HG03439 (cell line): Measurements from ENCODE around the gene CABLES2.

ENCODE experiments used
- ATAC-seq: cut with Tn5 transposase; IDR thresholded peaks from one replicate; pipeline ENCODE4 v1.9.1; 2021; ENCODE audit warnings: mild to moderate bottlenecking, moderate library complexity; ENCODE audit not compliant: unreplicated experiment

The CABLES2 gene

DNA sequence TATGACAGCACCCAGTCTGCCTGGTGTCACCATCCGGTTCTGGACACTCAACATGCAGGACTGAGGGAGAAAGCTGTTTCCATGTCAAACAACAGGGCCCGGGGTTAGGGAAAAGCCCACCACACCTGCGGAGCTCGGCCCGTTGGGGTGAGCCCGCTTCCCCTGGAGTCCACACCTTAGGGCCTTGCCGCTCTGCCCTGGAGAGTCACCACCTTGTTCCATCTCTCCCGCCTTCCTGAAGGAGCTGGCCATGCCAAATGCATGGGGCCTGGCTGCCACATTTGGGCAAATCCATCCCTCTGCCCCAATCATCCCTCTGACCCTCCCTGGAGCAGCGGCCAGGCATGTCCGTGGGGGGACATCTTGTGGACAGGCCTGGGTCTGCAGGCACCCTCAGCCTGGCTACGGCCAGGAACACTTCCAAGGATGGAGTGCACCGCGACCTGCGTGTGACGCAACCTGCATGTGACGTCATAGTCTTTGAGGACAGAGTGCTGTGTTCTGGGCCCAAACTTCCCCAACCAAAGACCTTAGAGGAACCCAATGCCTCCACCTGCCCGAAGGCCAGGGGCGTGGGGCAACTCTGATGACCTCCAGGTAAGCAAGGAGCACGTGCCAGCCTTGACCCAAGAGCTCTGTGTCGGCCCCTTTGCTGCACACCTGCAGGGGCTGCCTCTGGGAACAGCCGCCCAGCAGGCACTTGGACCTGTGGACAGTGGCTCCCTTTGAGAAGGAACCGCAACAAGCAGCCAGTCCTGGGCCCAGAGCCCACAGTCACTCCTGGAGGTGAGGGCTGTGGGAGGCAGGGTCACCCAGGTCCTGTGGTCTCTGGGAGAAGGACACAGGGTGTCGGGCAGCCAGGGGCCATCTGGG lies 1.7 kb downstream of the CABLES2 start:
- no peak for ATAC-seq

- no peak for ATAC-seq
Measured at GRCh38 chr20:62404761-62405107, 2.4 kb downstream of the CABLES2 start.

- ATAC-seq, result no peak
Measured at GRCh38 chr20:62404112-62404665, 2.9 kb downstream of the CABLES2 start.

DNA sequence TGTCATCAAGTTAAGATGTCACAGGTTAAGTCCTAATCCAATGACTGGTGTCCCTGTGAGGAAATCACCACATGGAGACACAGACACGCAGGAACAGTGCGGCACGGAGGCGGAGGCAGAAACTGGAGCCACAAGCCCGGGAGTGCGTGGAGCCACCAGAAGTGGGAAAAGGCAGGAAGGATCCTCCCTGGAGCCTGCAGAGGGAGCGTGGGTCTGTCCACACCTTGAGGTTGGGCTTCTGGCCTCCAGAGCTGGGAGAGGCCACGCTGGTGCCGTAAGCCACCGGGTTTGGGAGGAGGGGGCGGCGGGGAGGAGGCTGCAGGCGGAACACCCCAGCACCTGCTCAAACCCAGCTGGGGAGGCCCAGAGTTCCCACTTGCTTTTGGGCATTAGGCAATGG lies 3.8 kb downstream of the CABLES2 start:
- no peak for ATAC-seq

DNA sequence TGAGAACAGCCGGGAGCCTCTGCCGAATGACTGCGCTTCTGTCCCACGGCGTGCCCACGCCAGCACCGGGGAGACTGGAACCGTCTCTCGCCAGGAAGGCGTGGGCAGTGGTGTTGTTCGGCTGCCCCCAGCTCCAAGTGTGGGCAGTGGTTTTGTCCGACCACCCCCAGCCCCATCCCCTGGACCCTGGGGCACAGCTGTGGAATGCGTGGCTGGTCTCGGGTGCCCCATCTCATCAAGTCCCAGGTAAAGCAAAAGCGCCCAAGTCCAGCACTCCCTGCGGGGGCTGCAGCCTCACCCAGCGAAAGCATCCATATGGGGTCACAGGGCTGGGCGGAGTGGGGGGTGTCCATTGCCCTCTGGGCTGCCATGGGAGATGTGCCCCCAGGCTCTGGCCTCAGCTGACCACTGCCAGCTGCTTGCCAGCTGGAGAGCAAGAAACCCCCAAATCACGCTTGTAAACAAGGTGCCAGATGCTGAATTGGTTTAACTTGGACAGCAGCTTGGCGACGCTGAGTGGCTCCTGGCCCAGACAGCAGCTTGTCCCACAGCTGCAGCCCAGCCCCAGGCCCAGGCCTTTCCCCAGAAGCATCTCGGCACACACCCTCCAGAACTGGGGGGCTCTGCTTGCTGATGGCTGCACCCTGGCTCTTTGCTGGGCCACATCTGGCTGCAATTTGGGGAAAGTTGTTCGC lies 4.5 kb downstream of the CABLES2 start:
- no peak for ATAC-seq

DNA sequence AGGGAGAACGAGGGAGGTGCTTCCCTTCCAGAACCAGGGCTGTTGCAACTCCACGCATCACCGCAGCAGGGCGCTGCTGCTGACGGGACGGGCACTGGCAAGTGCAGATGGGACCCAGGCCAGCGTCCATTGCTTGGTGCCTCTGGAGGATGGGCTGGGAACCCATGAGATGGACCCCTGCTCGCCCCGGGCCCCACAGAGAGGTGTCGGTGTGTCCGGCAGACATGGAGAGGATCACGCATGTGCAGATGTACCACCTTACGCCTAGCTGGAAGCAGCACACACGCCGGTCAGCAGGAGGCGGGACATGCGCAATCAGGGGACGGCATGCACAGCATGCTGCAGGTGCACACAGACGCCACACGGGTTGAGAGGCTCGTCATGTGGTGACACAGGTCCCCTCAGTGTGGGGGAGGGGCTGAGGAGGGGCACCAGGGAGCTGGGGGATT lies 5.7 kb downstream of the CABLES2 start:
- ATAC-seq, result no peak

GRCh38 chr20:62400541-62400940 lies 6.5 kb downstream of the CABLES2 start:
- no peak for ATAC-seq

GRCh38 chr20:62400021-62400420 lies 7.1 kb downstream of the CABLES2 start:
- no peak for ATAC-seq

- no peak for ATAC-seq
Measured at GRCh38 chr20:62398120-62398821, 8.8 kb downstream of the CABLES2 start.

DNA sequence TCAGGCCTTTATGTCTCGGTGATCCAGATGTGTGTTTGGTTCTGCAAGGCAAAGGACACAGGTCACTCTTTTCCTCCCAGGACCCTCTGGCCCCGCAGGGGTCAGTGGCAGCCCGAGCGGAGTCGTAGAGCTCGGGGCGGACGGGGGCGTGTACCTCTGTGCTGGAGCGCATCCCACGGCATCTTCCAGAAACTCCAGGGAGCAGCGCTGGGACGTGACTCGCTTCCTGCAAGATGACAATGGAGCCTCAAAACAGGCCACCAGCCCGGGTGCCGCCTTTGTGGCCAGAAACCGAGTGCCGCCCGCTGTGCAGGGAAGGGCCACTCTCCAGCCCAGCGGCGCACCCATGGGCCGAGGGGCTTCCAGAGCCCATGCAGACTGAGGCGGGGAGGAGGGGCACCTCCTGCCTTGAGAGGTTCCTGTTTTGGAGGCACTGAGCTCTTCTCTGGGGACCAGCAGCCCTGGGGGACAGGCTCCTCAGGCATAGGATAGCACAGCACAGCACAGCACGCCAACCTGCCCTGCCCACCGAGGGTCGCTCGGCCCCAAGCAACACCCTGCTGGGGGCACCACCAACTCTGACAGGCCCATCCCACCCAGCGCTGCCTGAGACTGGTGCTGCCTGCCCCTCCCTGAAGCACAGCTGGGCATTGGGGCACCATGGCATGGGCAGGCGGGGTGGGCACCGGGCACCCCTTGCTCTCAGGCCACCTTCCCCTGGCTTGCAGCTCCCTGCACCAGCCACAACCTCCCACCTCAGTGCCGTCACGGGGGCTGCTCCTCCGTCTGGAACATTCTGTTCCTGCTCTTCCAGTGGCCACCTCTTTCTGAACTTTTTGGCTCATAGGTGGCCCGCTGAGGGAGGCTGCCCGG lies 10.5 kb downstream of the CABLES2 start:
- no peak for ATAC-seq

DNA sequence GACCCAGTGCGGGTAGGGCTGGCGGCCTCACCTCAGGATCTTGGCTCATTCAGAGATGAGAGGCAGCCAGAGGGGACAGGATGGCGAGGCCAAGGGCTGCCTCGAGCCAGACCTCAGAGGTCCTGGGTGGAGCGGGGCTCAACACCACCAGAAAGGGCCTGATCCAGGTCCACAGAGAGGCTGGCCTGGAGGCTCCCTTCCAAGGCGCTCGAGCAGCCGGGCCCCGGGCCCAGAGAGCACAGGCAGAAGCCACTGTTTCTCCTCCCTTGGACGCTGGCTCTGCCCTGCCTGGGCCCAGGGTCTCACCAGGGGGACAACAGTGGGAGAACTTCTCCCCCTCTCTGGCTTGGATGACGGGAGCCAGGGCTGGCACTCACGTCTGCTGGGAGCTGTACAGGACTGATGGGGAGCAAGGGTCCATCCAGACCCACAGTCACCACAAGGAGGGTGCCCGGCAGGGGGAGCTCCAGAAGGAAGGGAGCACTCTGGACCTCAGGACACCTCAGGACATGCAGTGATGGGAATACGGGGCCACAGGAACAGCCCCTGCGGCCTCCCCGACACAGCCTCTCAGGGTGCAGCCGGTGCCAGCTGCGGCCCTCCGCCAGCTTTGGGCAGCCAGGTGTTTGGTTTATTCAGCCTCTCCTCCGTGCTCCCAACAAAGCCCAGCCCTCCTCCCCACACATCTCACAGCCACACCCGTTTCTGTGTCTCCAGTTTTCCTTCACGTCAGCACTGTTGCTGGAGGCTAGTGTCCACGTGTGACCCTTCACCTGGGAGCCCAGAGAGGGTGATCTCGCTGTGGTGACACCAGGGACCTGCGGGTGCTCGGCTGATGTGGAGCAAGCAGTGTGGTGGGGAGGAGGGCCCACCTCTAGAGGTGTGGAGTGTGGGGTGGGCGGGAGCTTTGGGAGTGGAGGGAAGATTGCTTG lies 11.5 kb downstream of the CABLES2 start:
- no peak for ATAC-seq

GRCh38 chr20:62394248-62395245 lies 12.5 kb downstream of the CABLES2 start:
- ATAC-seq, result no peak

- ATAC-seq, result no peak
Measured at GRCh38 chr20:62393830-62394229, 13.3 kb downstream of the CABLES2 start.

- ATAC-seq, result no peak
Measured at GRCh38 chr20:62393335-62393665, 13.8 kb downstream of the CABLES2 start.

- ATAC-seq, result no peak
Measured at GRCh38 chr20:62392621-62393334, 14.3 kb downstream of the CABLES2 start.

GRCh38 chr20:62392077-62392418 lies 15.0 kb downstream of the CABLES2 start:
- ATAC-seq, result no peak

DNA sequence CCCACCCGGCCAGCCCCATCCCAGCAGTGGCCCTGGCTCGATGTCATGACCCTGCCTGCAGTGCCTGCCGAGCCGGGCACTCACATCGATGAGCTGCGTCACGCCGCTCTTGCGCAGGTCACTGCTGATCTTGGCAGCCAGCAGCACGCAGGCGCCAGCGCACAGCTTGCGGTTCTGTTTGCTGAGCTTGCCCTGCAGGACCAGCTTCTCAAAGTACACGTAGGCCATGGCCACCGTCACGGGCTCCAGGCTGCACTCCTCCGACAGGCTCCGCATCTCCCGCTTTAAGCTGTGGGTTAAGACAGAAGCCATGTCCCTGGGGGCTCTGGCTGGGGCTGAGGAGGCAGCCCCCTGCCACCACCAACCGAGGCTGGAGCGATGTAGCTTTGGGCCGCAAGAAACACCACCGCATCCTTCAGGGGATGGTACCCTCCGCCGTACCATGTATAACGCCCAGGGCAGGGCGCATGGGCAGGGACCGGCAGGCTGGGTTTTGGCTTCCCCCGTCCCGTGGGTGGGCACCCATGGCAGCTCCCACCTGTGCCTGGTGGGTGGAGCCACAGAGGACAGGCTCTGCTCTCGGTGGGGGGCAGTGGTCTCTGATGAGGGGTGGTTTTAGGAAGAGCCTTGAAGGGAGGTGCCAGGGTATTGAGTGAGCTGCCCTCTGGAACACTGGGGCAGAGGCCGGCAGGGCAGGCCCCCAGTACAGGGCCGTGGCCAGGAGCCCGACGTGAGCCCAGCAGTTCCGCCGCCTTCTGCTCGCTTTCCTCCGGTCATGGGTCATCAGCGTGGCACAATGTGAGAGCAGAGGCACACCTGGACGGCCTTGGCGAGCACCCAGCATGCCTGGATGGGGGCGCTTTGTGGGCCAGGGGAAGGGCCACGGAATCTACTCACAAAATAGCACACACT lies 15.7 kb downstream of the CABLES2 start:
- no peak for ATAC-seq
